ENCODE measurements around the gene AGBL4. TPM values are rescaled to one million over a fixed set of nuclear protein-coding genes. Genes with fewer than 3 reads are reported as not detected.

Gene AGBL4
- polyA plus RNA-seq, 3 donors = 0.05 TPM; not detected in 2

- WGBS (ENCODE audit: insufficient coverage) = no CpG with 5 or more reads among the region's 2 CpGs
- H3K27me3 ChIP-seq (ENCODE audit: control insufficient read depth in 2 of 2, insufficient read depth in 2 of 2, low read length in 2 of 2) = no peaks in the 10 kb centered on the region
- H3K36me3 Mint-ChIP-seq = no peaks in the 10 kb centered on the region
- no peaks in the 10 kb centered on the region for H3K9me3 ChIP-seq (replicated peaks in 1 of 2; ENCODE audit: control insufficient read depth in 1 of 2, insufficient read depth in 1 of 2, low read length in 2 of 2)
- TF ChIP-seq CTCF (IDR thresholded peaks at IDR 0.05) = no peak
- DNase-seq = no peak
- no peak overlapping the region for H3K4me3 ChIP-seq (replicated peaks in 1 of 3; ENCODE audit: low read depth in 2 of 3, low read length in 3 of 3)
- H3K4me1 ChIP-seq (ENCODE audit: control insufficient read depth in 1 of 2, insufficient read depth in 2 of 2, low read length in 2 of 2) = no peaks in the 10 kb centered on the region
- no peak overlapping the region for H2AFZ ChIP-seq (ENCODE audit: insufficient read depth, low read depth, low read length, poor library complexity, severe bottlenecking)
- H4K20me1 ChIP-seq (ENCODE audit: insufficient read depth, low read length) = no peaks in the 10 kb centered on the region
- H3K4me2 ChIP-seq (replicated peaks; ENCODE audit: extremely low read depth, low read length, poor library complexity, severe bottlenecking) = no peak overlapping the region
- peaks cover 0 to 6% (median 1%) of the 10 kb centered on the region in 3 donors for H3K27me3 Mint-ChIP-seq (ENCODE audit: low read depth in 3 of 3)
- intact Hi-C loops (cut with micrococcal nuclease) = no loop called here
- H3K36me3 ChIP-seq (replicated peaks in 1 of 2; ENCODE audit: control insufficient read depth in 1 of 2, insufficient read depth in 2 of 2, low read length in 2 of 2) = no peaks in the 10 kb centered on the region
- no peaks in the 10 kb centered on the region for H3K4me1 Mint-ChIP-seq
- H3K9me3 Mint-ChIP-seq = peaks cover 0 to 6% (median 3%) of the 10 kb centered on the region in 7 donors
- H3K9ac ChIP-seq (ENCODE audit: insufficient read depth, low read length, poor library complexity, severe bottlenecking) = no peak overlapping the region
- H3K79me2 ChIP-seq (ENCODE audit: insufficient read depth, low read length) = no peaks in the 10 kb centered on the region
- H3K27ac ChIP-seq (ENCODE audit: low read depth in 1 of 2, low read length in 2 of 2) = no peak overlapping the region
- H3K27ac Mint-ChIP-seq = no peak overlapping the region
- H3K4me3 Mint-ChIP-seq = no peak overlapping the region
Observed at GRCh38 chr1:48978413-48978812, 1045.3 kb downstream of the AGBL4 start.

- Mint-ChIP-seq H3K9me3 (peaks cover 0 to 6% (median 3%) of the 10 kb centered on the region in 7 donors), H3K4me1 (no peaks in the 10 kb centered on the region), H3K27ac (no peak overlapping the region), H3K4me3 (no peak overlapping the region), H3K36me3 (no peaks in the 10 kb centered on the region), H3K27me3 (ENCODE audit: low read depth in 3 of 3) (peaks cover 0 to 6% (median 1%) of the 10 kb centered on the region in 3 donors)
- Histone ChIP-seq H3K9me3 (replicated peaks in 1 of 2; ENCODE audit: control insufficient read depth in 1 of 2, insufficient read depth in 1 of 2, low read length in 2 of 2) (no peaks in the 10 kb centered on the region), H3K4me3 (replicated peaks in 1 of 3; ENCODE audit: low read depth in 2 of 3, low read length in 3 of 3) (no peak overlapping the region), H3K36me3 (replicated peaks in 1 of 2; ENCODE audit: control insufficient read depth in 1 of 2, insufficient read depth in 2 of 2, low read length in 2 of 2) (no peaks in the 10 kb centered on the region), H3K79me2 (ENCODE audit: insufficient read depth, low read length) (no peaks in the 10 kb centered on the region), H3K27ac (ENCODE audit: low read depth in 1 of 2, low read length in 2 of 2) (no peak overlapping the region), H2AFZ (ENCODE audit: insufficient read depth, low read depth, low read length, poor library complexity, severe bottlenecking) (no peak overlapping the region), H3K9ac (ENCODE audit: insufficient read depth, low read length, poor library complexity, severe bottlenecking) (no peak overlapping the region), H3K27me3 (ENCODE audit: control insufficient read depth in 2 of 2, insufficient read depth in 2 of 2, low read length in 2 of 2) (no peaks in the 10 kb centered on the region), H3K4me2 (replicated peaks; ENCODE audit: extremely low read depth, low read length, poor library complexity, severe bottlenecking) (no peak overlapping the region), H4K20me1 (ENCODE audit: insufficient read depth, low read length) (no peaks in the 10 kb centered on the region), H3K4me1 (ENCODE audit: control insufficient read depth in 1 of 2, insufficient read depth in 2 of 2, low read length in 2 of 2) (no peaks in the 10 kb centered on the region)
- no peak for DNase-seq
- no CpG with 5 or more reads among the region's 2 CpGs for WGBS (ENCODE audit: insufficient coverage)
- intact Hi-C loops (cut with micrococcal nuclease) = no loop called here
- TF ChIP-seq CTCF (IDR thresholded peaks at IDR 0.05) = no peak
Observed at GRCh38 chr1:48977273-48977672, 1046.5 kb downstream of the AGBL4 start.
